Measurements from ENCODE around the gene NOL11.
A peak's percentile ranks its signal among the peaks of the same experiment; 100 is the strongest.

The NOL11 gene

DNA sequence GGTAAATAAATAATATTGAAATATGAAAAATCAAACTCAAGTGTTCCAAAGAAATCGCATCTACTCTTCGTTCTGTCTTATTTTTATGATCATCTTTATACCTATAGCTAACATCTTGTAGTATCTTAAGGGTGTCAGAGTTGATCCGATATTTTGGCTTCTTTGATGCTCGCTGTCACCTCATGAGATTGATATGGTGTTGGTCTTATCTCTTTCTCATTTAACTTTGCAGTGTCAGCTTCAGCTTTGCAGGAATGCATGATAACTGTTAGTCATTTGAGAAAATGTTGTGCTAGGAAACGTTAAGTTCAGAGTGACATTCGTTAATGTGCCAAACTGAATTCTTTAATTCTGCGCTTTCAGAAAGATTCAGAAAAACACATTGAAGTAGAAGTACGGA lies 19.4 kb downstream of the NOL11 start:
- H3K79me2 ChIP-seq (ENCODE audit: control insufficient read depth, low read length): peaks cover 25% of the 10 kb centered on the region
- peaks cover 7% of the 10 kb centered on the region for H3K4me1 ChIP-seq (ENCODE audit: control insufficient read depth, low read length)
- peaks cover 5% of the 10 kb centered on the region; the same call in 1 of the 2 replicates for H3F3A ChIP-seq (ENCODE audit: control insufficient read depth, insufficient read depth)
- no peaks in the 10 kb centered on the region for H3K27me3 ChIP-seq (ENCODE audit: control insufficient read depth, low read length)
- H4K20me1 ChIP-seq (ENCODE audit: control insufficient read depth, insufficient read depth, low read depth, low read length): no peaks in the 10 kb centered on the region
- no peaks in the 10 kb centered on the region for H3K9me2 ChIP-seq (replicated peaks; ENCODE audit: control insufficient read depth, low read length)
- H3K36me3 ChIP-seq (ENCODE audit: control insufficient read depth, low read length): peaks cover 93% of the 10 kb centered on the region
- TF ChIP-seq, protein P1, sequence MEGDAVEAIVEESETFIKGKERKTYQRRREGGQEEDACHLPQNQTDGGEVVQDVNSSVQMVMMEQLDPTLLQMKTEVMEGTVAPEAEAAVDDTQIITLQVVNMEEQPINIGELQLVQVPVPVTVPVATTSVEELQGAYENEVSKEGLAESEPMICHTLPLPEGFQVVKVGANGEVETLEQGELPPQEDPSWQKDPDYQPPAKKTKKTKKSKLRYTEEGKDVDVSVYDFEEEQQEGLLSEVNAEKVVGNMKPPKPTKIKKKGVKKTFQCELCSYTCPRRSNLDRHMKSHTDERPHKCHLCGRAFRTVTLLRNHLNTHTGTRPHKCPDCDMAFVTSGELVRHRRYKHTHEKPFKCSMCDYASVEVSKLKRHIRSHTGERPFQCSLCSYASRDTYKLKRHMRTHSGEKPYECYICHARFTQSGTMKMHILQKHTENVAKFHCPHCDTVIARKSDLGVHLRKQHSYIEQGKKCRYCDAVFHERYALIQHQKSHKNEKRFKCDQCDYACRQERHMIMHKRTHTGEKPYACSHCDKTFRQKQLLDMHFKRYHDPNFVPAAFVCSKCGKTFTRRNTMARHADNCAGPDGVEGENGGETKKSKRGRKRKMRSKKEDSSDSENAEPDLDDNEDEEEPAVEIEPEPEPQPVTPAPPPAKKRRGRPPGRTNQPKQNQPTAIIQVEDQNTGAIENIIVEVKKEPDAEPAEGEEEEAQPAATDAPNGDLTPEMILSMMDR (IDR thresholded peaks at IDR 0.05; ENCODE audit: low read depth, low read length, poor library complexity, severe bottlenecking): no peak
- TF ChIP-seq EZH2phosphoT487 (IDR thresholded peaks at IDR 0.05; ENCODE audit: borderline replicate concordance, low read length): no peak
- H3K4me2 ChIP-seq (ENCODE audit: low read length): no peak overlapping the region
- no peak overlapping the region for H3K4me3 ChIP-seq (ENCODE audit: low read length)
- no peaks in the 10 kb centered on the region for H3K9me3 ChIP-seq (ENCODE audit: control insufficient read depth, insufficient read depth, low read length)
- no peak overlapping the region for H3K27ac ChIP-seq (ENCODE audit: low read depth, low read length)

GRCh38 chr17:67742025-67742424 lies 24.3 kb downstream of the NOL11 start:
- H3F3A ChIP-seq (ENCODE audit: control insufficient read depth, insufficient read depth): peaks cover 9% of the 10 kb centered on the region; the same call in 1 of the 2 replicates
- H3K27me3 ChIP-seq (ENCODE audit: control insufficient read depth, low read length): no peaks in the 10 kb centered on the region
- no peaks in the 10 kb centered on the region for H3K79me2 ChIP-seq (ENCODE audit: control insufficient read depth, low read length)
- peaks cover 89% of the 10 kb centered on the region for H3K36me3 ChIP-seq (ENCODE audit: control insufficient read depth, low read length)
- no peaks in the 10 kb centered on the region for H3K9me3 ChIP-seq (ENCODE audit: control insufficient read depth, insufficient read depth, low read length)
- TF ChIP-seq EZH2phosphoT487 (IDR thresholded peaks at IDR 0.05; ENCODE audit: borderline replicate concordance, low read length): no peak
- TF ChIP-seq, protein P1 (IDR thresholded peaks at IDR 0.05; ENCODE audit: low read depth, low read length, poor library complexity, severe bottlenecking): no peak
- H3K27ac ChIP-seq (ENCODE audit: low read depth, low read length): peak overlapping the region; percentile 27; the same call in 1 of the 2 replicates
- H3K9me2 ChIP-seq (replicated peaks; ENCODE audit: control insufficient read depth, low read length): no peaks in the 10 kb centered on the region
- H3K4me3 ChIP-seq (ENCODE audit: low read length): no peak overlapping the region
- no peaks in the 10 kb centered on the region for H4K20me1 ChIP-seq (ENCODE audit: control insufficient read depth, insufficient read depth, low read depth, low read length)
- H3K4me2 ChIP-seq (ENCODE audit: low read length): peak overlapping the region; percentile 10; the same call in 1 of the 2 replicates
- peaks cover 11% of the 10 kb centered on the region for H3K4me1 ChIP-seq (ENCODE audit: control insufficient read depth, low read length)

GRCh38 chr17:67746704-67747571 lies 29.2 kb downstream of the NOL11 start:
- no peaks in the 10 kb centered on the region for H3K79me2 ChIP-seq (ENCODE audit: control insufficient read depth, low read length)
- H3K27ac ChIP-seq (ENCODE audit: low read depth, low read length): no peak overlapping the region
- H3K36me3 ChIP-seq (ENCODE audit: control insufficient read depth, low read length): peaks cover 82% of the 10 kb centered on the region
- H3K9me2 ChIP-seq (replicated peaks; ENCODE audit: control insufficient read depth, low read length): no peaks in the 10 kb centered on the region
- H3K27me3 ChIP-seq (ENCODE audit: control insufficient read depth, low read length): no peaks in the 10 kb centered on the region
- H3K4me1 ChIP-seq (ENCODE audit: control insufficient read depth, low read length): peaks cover 6% of the 10 kb centered on the region
- H3K9me3 ChIP-seq (ENCODE audit: control insufficient read depth, insufficient read depth, low read length): peaks cover 10% of the 10 kb centered on the region; the same call in 1 of the 2 replicates
- no peak overlapping the region for H3K4me2 ChIP-seq (ENCODE audit: low read length)
- no peaks in the 10 kb centered on the region for H4K20me1 ChIP-seq (ENCODE audit: control insufficient read depth, insufficient read depth, low read depth, low read length)
- H3K4me3 ChIP-seq (ENCODE audit: low read length): no peak overlapping the region
- peaks cover 6% of the 10 kb centered on the region; the same call in 1 of the 2 replicates for H3F3A ChIP-seq (ENCODE audit: control insufficient read depth, insufficient read depth)
- TF ChIP-seq, protein P1 (IDR thresholded peaks at IDR 0.05; ENCODE audit: low read depth, low read length, poor library complexity, severe bottlenecking): no peak
- TF ChIP-seq EZH2phosphoT487 (IDR thresholded peaks at IDR 0.05; ENCODE audit: borderline replicate concordance, low read length): no peak

All from DOHH2 (cell line).